ENCODE results near the gene TIE1.

GRCh38 chr1:43305461-43305860 is 4.7 kb downstream of the TIE1 start:
- TF ChIP-seq CTCF (IDR thresholded peaks at IDR 0.05 in 4 of 5, conservative IDR thresholded peaks at IDR 0.05 in 1 of 5) (no peak), POLR2A (IDR thresholded peaks at IDR 0.05) (no peak)
